ENCODE data around the gene CD86. TPM values are rescaled to one million over a fixed set of nuclear protein-coding genes. Genes with fewer than 3 reads are reported as not detected.

CD86 gene
- total and polyA plus RNA-seq, 4 donors: 1.7 to 4.0 (median 2.6) TPM

GRCh38 chr3:122084799-122085198 is 29.6 kb downstream of the CD86 start:
- WGBS: 76% methylated on average over 2 of the region's 2 CpGs
- TF ChIP-seq HNF4G (IDR thresholded peaks at IDR 0.05): no peak
- no peak for TF ChIP-seq FOXA1 (IDR thresholded peaks at IDR 0.05)
- TF ChIP-seq HNF4A (conservative IDR thresholded peaks at IDR 0.05): no peak
- TF ChIP-seq YY1 (IDR thresholded peaks at IDR 0.05): no peak
- no peak for TF ChIP-seq RAD21 (IDR thresholded peaks at IDR 0.05)
- TF ChIP-seq CTCF (IDR thresholded peaks at IDR 0.05; ENCODE audit: low read depth, low read length, missing input control): no peak
- no peak for TF ChIP-seq JUND (IDR thresholded peaks at IDR 0.05)
- TF ChIP-seq ZBTB33 (IDR thresholded peaks at IDR 0.05): no peak
- TF ChIP-seq RXRA (IDR thresholded peaks at IDR 0.05): no peak

GRCh38 chr3:122085673-122086072 is 30.5 kb downstream of the CD86 start:
- Histone ChIP-seq H3K4me3 (ENCODE audit: low read depth in 1 of 3, low read length in 3 of 3) (no peak overlapping the region), H3K27me3 (ENCODE audit: control insufficient read depth in 4 of 4, insufficient read depth in 4 of 4, low read length in 3 of 4) (no peaks in the 10 kb centered on the region), H3K4me1 (ENCODE audit: control insufficient read depth in 4 of 4, insufficient read depth in 4 of 4, low read length in 3 of 4) (no peaks in the 10 kb centered on the region), H3K27ac (ENCODE audit: low read depth in 1 of 2, low read length in 2 of 2) (no peak overlapping the region), H3K36me3 (ENCODE audit: control insufficient read depth in 4 of 4, insufficient read depth in 3 of 4, low read depth in 1 of 4, low read length in 3 of 4) (no peaks in the 10 kb centered on the region), H3K9me3 (ENCODE audit: control insufficient read depth in 4 of 4, low read length in 3 of 4) (no peaks in the 10 kb centered on the region), H3K9ac (ENCODE audit: low read depth in 1 of 2, low read length in 2 of 2) (no peak overlapping the region)
- TF ChIP-seq RAD21 (IDR thresholded peaks at IDR 0.05): no peak
- TF ChIP-seq NR2F2 (IDR thresholded peaks at IDR 0.05): no peak
- no peak for TF ChIP-seq ATF3 (IDR thresholded peaks at IDR 0.05)
- TF ChIP-seq MAX (IDR thresholded peaks at IDR 0.05): no peak
- TF ChIP-seq REST (IDR thresholded peaks at IDR 0.05): no peak
- no peak for TF ChIP-seq HNF4A (conservative IDR thresholded peaks at IDR 0.05)
- TF ChIP-seq FOXA1 (IDR thresholded peaks at IDR 0.05): no peak
- no peak for TF ChIP-seq GABPA (IDR thresholded peaks at IDR 0.05 in 1 of 2, conservative IDR thresholded peaks at IDR 0.05 in 1 of 2)
- TF ChIP-seq FOXA2 (IDR thresholded peaks at IDR 0.05): no peak
- no peak for TF ChIP-seq EGR1 (IDR thresholded peaks at IDR 0.05; ENCODE audit: low read depth in 2 of 2)
- no peak for TF ChIP-seq ZBTB33 (IDR thresholded peaks at IDR 0.05)
- DNase-seq (ENCODE audit: low spot score): no peak
- 90% methylated on average over 6 of the region's 6 CpGs for WGBS

More at GRCh38 chr3:122084799-122085198, 29.6 kb downstream of the CD86 start:
- Histone ChIP-seq H3K9ac (ENCODE audit: low read depth in 1 of 2, low read length in 2 of 2) (no peak overlapping the region), H3K27me3 (ENCODE audit: control insufficient read depth in 4 of 4, insufficient read depth in 4 of 4, low read length in 3 of 4) (no peaks in the 10 kb centered on the region), H3K4me3 (ENCODE audit: low read depth in 1 of 3, low read length in 3 of 3) (no peak overlapping the region), H3K9me3 (ENCODE audit: control insufficient read depth in 4 of 4, low read length in 3 of 4) (no peaks in the 10 kb centered on the region), H3K4me1 (ENCODE audit: control insufficient read depth in 4 of 4, insufficient read depth in 4 of 4, low read length in 3 of 4) (no peaks in the 10 kb centered on the region), H3K27ac (ENCODE audit: low read depth in 1 of 2, low read length in 2 of 2) (no peak overlapping the region), H3K36me3 (ENCODE audit: control insufficient read depth in 4 of 4, insufficient read depth in 3 of 4, low read depth in 1 of 4, low read length in 3 of 4) (no peaks in the 10 kb centered on the region)
- no peak for DNase-seq (ENCODE audit: low spot score)

All from liver (tissue), 9 donors.